GM19043 (cell line): ENCODE measurements around the gene EDAR.

Experiments used
- ATAC-seq: cut with Tn5 transposase; IDR thresholded peaks from one replicate; pipeline ENCODE4 v1.9.1; 2021; ENCODE audit warnings: low read depth; ENCODE audit not compliant: unreplicated experiment

Gene EDAR

DNA sequence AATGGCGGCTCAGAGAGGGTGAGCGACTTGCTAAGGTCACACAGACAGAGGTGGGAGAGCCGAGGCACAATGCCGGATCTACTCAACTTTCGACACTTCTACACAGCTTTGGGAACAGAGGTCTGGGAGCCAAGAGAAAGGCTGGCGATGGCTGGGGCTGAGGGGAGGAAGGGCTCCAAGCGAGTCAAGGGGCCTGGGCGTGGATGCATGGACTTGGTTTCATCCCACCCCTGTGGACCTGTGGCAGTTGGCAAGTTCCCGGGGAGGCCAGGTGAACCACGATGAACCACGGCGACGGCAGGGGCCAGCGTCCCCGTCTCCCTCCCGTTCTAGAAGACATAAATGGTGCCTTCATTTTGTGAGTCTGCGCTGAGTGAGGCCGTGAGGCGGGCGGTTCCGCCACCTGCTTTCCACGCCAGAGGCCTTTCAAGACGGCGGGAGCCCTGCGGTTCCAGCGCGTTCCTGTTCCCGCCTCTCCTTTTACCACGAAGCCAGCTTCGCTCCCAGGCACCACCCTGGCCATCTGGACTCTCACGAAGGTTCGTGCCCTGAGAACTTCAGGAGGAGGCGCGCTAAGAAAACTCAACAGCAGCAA is 46.7 kb downstream of the EDAR start:
- ATAC-seq = no peak

DNA sequence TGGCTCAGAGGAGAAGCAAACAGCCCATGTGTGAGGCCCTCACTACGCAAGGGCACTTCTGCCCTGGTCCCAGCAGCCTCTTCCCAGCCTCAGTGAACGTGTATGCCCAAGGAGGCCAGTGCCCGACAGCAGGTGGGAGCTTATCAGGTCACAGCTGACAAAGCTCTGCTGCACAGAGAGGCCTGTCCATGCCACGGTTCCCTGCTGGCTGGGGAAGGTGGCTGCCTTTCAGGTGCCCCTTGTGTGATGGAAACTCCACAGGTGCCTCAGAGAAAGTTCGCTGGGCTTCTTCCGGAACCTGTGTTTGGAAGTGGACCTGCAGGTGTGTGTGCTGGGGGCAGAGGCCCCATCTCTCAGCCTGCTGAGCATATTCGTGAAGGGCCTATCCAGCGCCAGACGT is 47.3 kb downstream of the EDAR start:
- ATAC-seq = no peak

DNA sequence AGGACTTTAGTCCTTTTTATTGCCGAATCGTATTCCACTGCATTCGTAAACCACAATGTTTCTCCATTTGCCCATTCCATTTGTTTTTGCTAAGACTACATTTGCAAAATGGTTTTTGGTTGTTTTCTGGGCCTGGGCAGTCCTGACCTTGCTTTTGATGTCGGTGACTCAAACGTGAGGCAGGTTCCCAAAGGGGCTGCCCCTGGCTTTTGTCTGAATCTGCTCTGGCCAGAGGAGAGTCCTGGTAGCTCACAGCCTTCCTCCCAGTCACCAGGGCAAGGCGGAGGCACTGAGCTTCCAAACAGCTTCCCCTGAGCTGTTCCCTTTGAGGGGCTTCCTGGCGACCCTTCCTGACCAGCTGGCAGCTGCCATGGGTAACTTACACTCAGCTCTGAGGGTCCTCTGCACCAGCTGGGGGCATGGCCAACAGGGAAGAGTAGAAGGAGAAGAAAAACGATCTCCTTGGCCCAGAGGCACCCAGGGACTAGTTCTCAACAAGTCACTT is 47.8 kb downstream of the EDAR start:
- ATAC-seq = no peak

DNA sequence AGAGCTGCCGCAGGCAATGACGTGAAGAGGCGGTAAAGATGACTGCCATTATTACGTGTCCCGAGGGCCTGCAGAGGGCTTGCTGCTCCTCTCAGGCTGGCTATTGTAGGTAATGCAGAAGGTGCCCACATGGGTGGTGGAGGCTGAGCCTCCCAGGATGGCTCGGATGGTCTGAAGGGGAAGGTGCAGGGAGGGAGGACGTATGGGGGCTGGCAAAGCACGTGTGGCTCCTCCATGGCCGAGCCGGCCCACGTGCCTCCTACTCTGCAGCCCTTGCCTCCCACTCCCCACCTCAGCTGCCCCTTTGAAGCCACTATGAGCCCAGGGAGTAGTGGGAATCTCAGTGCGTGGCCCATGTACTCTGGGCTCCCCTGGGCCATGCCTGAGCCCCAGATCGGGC is 48.9 kb downstream of the EDAR start:
- ATAC-seq = no peak

DNA sequence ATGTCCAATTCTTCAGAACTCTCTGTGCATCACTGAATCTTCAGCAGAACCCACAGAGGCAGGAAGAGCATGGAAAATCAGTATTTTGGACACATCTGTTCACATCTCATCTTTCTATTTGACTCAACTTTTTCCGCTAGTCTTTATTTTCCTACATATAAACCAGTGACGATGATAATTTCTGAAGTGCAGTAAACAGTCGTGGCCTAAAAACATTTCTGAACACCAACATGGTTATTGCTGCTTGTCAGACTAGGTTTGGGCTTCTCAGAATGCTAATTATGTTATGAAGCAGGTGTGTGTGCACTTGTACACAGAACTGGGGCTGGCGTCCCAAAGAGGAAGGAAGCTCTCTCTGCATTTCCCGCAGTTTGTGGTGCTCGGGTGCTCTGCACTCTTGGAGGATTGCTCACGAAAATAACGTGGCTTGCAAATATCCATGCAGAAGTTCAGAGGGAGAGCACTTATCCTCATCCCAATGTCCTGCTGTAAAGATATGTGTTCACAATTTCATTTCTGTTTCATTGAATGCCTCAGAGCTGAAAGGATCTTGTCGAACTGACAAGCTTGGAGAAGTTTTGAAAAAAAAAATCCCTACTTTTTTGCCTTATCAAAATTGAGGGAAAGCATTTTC is 50.8 kb downstream of the EDAR start:
- no peak for ATAC-seq

DNA sequence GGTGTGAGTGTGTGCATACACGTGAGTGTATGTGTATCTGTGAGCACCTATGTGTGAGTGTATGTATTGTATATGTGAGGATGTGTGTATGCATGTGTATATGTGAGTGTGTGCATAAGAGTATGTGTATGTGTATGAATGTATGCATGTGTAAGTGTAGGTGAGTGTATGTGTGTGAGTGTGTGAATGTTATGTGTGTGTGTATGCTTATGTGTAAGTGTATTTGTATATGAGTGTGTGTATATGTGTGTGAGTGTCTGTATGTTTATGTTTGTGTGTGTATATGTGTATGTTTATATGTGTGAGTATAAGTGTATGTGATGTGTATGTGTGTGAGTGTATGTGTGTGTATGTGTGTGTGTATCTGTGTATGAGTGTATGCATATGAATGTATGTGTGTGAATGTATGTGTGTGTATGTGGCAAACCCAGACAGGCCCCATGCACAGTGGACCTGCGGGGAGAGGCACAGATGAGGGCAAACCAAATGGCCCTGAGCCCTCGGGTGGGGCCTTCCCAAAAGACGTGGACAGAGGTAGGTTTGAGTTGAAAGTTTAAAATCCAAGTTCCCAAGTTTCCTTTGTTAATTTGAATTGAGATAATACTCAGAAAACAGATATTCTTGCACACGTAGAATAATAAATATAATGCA is 51.5 kb downstream of the EDAR start:
- ATAC-seq = no peak

DNA sequence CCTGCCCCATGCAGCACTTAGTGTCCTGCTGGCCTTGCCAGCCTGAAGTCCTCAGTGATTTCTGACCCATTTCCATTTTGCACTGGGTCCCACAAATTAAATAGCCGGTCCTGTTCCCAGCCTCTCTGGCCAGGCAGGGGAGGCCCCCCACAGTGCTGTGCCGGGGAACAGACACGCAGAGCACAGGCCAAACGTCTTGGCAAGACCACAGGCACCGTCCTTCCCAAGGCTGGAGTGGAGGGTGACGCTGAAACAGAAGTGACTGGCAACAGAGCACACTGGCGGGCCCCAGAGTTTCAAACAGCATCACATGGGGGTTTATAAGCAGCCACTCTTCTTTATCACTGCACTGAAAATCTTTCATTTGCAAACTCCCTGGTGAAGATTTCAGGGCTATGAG is 52.2 kb downstream of the EDAR start:
- no peak for ATAC-seq

DNA sequence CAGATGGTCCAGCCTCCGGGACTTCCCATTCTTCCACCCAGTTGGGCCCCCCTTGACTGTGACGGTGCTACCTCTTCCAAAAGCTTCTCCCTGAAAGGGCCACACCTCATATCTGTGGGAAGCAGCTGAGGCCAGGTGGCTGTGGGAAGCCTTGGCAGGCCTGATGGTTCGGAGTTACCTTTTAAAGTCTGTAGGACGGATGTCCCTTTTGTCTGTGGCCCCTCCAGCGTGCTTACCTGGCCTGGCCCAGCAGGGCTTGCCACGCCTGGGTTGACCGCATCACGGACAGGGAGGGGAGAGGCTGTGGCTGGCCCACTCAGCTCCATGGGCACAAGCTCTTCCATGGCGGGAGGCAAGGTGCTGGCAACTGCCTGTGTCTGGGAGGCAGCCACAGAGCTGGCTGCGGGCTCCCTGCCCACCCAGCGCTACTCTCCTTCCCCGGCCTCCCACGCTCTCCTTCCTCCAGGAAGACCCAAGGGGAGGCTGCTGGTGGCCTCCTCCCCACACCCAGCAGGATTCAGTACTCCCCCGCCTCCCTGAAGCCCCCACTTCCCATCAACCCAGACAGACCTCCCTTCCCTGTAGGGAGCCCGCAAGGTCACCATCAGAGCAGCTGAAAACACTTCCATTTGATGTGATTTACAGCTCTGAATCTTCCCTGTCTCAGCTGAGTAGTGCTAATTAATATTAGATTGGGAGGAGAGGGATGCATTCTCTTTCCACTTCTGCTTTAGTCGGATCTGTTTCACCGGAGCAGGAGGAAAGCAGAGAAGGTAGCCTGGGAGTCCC is 52.8 kb downstream of the EDAR start:
- no peak for ATAC-seq

DNA sequence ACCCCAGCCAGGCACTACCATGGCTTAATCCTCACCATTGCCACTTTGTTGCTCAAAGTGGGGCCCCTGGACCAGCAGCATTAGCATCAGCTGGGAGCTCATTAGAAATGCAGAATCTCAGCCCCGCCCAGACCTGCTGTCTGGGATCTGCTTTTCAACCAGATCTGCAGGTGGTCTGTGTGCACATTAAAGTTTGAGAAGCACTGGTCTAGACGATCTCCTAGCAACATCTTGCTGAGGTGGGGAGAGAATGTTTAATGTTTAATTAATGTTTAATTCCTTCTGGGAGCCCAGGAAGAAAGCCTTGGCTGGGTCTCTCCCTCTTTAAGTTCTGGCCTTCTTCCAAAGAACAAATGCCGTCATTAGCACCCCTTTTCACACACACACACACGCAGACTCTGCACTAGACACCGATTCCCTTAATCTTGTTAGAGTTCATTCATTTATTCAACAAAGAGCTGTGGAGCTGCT is 53.7 kb downstream of the EDAR start:
- no peak for ATAC-seq

DNA sequence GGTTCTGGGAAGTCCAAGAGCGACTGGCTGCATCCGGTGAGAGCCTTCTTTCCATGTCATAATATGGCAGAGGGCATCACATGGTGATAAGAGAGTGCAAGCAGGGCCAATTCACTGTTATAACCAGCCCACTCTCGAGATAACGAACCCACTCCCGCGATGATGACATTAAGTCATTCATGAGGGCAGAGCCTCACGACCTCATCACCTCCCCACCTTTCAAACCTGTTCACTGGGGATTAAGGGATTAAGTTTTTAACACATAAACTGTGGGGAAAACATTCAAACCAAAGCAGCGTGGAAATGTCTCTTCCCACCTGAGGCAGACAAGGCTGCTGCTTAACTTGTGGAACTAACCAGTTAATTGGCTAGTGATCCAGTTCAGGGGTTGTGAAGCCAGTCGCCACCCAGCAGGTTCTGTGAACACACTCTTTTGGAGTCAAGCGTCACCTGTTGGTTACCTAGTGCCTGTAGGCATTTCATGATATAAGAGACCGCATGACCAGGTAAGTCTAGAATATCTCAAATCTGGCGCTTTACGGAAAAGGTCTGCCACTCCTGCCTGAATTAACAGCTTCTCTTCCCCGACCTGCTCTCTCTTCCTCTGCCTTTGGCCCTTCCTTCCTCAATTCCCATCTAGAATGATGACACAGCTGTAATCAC is 54.3 kb downstream of the EDAR start:
- ATAC-seq = no peak

DNA sequence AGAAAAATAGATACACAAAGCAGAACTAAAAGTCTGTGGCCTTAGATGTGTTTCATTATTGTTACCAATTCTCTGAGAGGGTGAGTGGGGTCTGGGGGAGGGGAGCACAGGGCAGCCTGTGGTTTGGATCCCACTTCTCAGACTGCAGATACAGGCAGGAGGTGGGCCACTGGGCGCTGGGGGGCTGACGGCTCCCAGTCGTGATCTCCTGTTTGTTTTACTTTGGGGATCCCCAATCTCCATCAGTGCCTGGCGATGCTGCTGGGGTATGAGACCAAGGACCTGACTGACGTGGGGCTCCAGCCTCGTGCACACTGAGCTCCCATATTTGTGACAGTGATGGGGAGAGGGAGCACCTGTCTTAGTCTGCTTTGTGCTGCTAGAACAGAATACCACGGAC is 54.9 kb downstream of the EDAR start:
- no peak for ATAC-seq

DNA sequence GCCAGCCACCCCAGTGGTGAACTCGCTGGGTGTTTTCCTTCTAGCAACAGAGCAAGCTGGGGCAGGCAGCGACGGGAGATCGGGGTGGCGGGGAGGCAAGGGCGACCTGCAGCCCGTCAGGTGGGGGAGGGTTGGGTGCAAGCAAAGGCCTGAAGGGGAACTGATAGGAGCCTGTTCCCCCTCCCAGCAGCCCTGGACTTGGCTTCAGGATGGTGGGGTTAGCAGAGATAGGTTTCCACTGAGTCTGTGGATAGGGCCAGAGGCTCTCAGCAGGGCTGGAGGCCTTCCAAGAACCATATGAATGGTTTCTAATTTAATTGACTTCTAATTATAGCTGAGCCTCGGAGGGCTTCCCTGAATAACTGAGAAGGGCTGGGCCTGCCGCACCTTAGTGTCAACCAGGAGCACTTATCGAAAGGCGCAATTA is 55.3 kb downstream of the EDAR start:
- no peak for ATAC-seq

DNA sequence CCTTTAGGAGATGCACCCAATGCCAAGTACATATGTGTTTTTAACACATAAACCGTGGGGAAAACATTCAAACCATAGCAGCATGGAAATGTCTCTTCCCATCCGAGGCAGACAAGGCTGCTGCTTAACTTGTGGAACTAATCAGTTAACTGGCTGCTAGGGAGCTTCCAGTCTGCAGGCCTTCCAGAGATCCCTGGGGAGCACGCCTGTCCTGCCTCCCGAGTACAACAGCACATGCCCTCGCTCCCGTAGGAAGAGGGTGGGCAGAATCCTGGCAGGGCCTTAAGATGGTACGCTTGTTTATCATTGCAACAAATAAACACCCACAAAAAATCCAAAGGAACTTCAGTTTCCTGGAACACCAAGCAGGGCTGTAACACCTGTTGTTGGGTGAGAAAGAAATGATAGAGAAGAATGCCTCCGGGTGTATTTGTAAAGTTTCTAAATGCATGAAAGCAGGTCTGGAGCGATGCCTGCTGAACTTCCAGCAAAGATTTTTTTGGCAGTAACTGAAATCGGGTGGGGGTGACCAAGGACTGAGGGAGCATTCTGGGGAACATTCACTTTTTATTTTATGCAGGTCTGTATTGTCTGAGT is 56.2 kb downstream of the EDAR start:
- ATAC-seq = no peak

DNA sequence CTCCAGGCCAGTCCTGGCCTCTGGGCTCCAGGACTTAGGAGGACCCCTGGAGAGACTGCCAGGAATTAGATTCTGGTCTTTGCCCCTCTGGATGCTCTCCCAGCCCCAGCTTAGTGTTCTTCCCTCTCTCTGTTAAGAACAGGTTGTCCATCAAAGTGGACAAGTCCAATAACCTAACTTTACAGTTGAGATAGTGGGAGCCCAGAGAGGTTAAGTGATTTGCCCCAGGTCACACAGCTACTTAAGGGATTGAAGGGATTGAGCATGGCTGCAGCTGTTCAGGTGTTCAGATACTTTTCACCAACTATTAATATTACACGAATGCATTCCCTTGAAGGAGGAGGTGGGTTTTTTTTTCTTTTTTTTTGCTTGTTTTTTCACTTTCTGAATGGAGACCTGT is 57.6 kb downstream of the EDAR start:
- ATAC-seq = no peak

DNA sequence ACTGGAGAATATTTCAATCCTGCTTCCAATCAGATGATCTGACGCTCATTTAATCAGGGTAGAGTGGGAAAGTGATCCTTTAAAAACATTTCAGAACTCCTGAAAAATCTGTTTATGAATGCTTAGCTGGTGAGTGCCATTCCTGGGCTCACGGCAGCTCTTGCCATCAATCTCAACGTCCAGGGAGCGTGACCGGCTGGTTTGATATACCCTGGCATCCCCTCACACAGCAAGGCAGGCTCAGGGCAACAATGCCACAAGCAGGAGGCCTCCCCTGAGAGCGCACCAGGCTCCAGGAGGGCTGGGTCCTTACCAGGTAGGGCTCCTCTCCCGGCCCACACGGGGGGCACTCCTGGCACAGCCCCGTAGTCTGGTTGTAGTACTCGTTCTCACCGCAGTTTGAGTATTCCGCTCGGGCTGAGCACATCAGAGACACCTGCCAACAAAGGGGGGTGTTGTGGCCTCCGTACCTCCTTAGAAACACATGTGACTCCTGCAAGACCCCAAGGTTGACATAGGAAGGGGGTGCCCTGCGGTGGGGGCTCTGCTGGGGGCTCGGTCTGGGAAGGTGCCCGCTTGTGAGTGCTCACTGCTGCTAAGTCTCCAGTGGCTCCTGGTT is 59.1 kb downstream of the EDAR start:
- ATAC-seq = no peak

DNA sequence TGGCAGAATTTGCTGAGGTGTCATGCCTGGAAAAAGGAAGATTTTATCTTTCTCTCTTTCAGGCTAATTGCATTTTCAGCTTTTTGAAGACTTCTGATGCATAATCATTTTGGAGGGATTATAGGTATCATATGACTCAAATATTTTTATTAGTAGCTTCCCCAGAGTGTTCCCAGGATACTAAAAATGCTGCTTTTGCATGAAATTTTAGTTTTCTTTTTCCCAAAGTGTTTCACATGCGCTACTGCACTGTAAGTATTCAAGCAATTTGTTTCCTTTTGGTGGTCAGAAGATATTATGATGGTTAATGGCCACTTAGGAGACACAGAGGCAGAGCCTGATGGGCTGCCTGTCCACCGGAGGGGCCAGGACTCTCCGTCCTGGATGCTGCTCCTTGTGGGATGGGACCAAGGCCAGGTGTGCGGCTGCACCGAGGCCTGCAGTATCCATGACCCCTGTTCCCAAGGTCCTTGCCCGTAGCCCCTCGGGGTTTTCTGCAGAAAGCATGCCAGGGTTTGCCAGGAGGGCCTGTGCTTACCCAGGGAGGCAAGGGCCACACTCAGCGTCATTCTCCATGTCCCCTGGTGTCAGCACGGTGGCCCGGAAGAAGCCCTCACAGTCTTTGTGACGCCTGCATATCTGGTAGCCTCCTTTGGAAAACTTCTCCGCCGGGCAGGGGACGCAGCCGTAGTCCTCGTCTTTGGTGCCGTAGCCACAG is 60.2 kb downstream of the EDAR start:
- no peak for ATAC-seq

DNA sequence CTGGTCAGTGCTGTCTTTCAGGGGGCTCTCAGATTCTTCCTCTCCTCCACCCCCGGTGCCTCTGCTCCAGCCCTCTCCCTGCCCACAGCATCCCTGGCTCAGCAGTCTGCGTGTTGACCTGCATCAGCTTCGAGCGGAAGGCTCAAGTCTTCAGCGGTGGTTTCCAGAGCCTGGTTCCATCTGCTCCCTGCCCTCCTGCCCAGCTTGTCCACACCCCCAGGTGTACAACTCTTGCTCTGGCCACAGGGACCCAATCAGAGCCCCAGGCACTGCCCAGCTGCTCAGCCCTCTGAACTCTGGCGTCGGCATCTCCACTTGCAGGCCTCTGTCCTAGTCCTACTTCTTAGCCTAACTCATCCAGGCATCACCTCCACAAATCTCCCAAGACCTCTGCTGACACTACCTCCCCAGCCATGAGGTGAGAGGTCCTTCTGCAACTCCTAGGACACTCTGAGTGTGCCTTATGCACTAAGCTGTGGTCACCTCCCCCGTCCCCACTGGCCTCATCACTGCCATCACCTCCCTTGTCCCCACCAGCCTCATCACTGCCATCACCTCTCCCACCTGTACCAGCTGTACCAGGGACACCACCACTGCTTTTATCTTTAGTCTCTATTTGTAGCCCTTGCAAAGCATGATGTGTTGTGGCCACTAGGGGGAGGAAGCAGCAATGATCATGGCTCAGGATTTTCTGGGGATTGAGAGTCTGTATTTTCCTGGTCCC is 60.9 kb downstream of the EDAR start:
- ATAC-seq = no peak

DNA sequence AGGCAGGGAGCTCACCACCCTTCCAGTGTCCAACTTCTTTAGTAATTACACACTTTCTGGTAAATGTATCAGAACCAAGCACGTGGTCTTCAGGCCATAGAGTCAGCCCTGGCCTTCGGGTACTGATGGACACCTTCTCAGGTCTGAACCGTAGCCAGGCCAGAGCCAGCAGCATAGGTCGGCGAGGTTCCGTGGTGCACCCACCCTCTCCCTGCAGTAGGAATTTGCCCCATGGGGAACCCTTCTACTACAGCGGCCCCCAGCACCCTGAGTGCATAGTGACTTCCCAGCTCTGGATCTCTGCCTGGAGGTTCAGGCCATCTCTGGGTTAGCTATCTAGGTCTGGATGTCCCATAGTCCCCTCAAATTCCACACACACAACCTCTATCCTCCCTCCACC is 61.6 kb downstream of the EDAR start:
- ATAC-seq = no peak
